Dermis blood vessel endothelial cell (primary cell): ENCODE data around the gene ARMCX4. TPM values are rescaled to one million over a fixed set of nuclear protein-coding genes. Genes with fewer than 3 reads are reported as not detected.
A peak's percentile ranks its signal among the peaks of the same experiment; 100 is the strongest.
"Not testable (repeated sequence)": the region's sequence is repeated elsewhere in the genome, so short reads cannot be mapped to it uniquely, and the experiment has no call there.

ENCODE experiments used
- DNase-seq: peaks from one replicate; pipeline ENCODE4 v3.0.0; 2010
- total RNA-seq: library from RNA; depleted of rRNA; stranded (reverse); fragments of >200 nt; gene quantifications from 2 replicates; pipeline ENCODE4 v1.2.3, GENCODE V29; 2014

Gene ARMCX4
- total RNA-seq: 5.1 and 6.9 TPM in 2 replicates

- peak; percentile 70 for DNase-seq
Measured at GRCh38 chrX:101485212-101485949, at the start of gene ARMCX4. TSS of gene ARMCX4 (plus strand) at chrX:101485456. CDS start at chrX:101488590, 3,134 bp downstream.

- no peak for DNase-seq
Measured at GRCh38 chrX:101442085-101442484, 43.2 kb upstream of the ARMCX4 start.

- no peak for DNase-seq
Measured at GRCh38 chrX:101449279-101449678, 36.0 kb upstream of the ARMCX4 start.

GRCh38 chrX:101450085-101450484 is 35.2 kb upstream of the ARMCX4 start:
- no peak for DNase-seq

- DNase-seq: no peak
Measured at GRCh38 chrX:101450961-101451360, 34.3 kb upstream of the ARMCX4 start.

GRCh38 chrX:101452056-101452455 is 33.2 kb upstream of the ARMCX4 start:
- peak; percentile 42 for DNase-seq

- DNase-seq: no peak
Measured at GRCh38 chrX:101460669-101461068, 24.6 kb upstream of the ARMCX4 start.

GRCh38 chrX:101462892-101463291 is 22.4 kb upstream of the ARMCX4 start:
- peak; percentile 53 for DNase-seq

- DNase-seq: peak; percentile 36
Measured at GRCh38 chrX:101478366-101478765, 6.9 kb upstream of the ARMCX4 start.

GRCh38 chrX:101482296-101482695 is 3.0 kb upstream of the ARMCX4 start:
- no peak for DNase-seq

GRCh38 chrX:101483705-101484104 is 1.6 kb upstream of the ARMCX4 start:
- DNase-seq: no peak

GRCh38 chrX:101484135-101484534 is 1.1 kb upstream of the ARMCX4 start:
- DNase-seq: no peak

- DNase-seq: no peak
Measured at GRCh38 chrX:101488796-101489195, 3.5 kb downstream of the ARMCX4 start.

- DNase-seq: no peak
Measured at GRCh38 chrX:101491943-101492342, 6.7 kb downstream of the ARMCX4 start.

- DNase-seq: no peak
Measured at GRCh38 chrX:101493225-101493624, 8.0 kb downstream of the ARMCX4 start.

GRCh38 chrX:101502929-101503328 is 17.7 kb downstream of the ARMCX4 start:
- DNase-seq: not testable (repeated sequence)

GRCh38 chrX:101507372-101507771 is 22.1 kb downstream of the ARMCX4 start:
- no peak for DNase-seq

GRCh38 chrX:101507986-101508385 is 22.7 kb downstream of the ARMCX4 start:
- DNase-seq: no peak

- DNase-seq: peak; percentile 57
Measured at GRCh38 chrX:101530944-101531343, 45.7 kb downstream of the ARMCX4 start.

Other genes starting within 250 kb of the ARMCX4 start
- 0.23 TPM in 1 of 2 replicates, not detected in the other for gene TAF7L, start 194.1 kb upstream of the ARMCX4 start, total RNA-seq
- gene TIMM8A, start 136.7 kb upstream of the ARMCX4 start, total RNA-seq: 2.4 and 4.0 TPM in 2 replicates
- not detected in 2 replicates for gene BTK, start 99.3 kb upstream of the ARMCX4 start, total RNA-seq
- gene RPL36A, start 94.4 kb upstream of the ARMCX4 start, total RNA-seq: 660 and 938 TPM in 2 replicates
- 26.8 and 29.3 TPM in 2 replicates for gene GLA, start 77.5 kb upstream of the ARMCX4 start, total RNA-seq
- gene HNRNPH2, start 77.2 kb upstream of the ARMCX4 start, total RNA-seq: 90.0 and 99.7 TPM in 2 replicates
- 38.3 and 46.1 TPM in 2 replicates for gene ARMCX1, start 65.1 kb downstream of the ARMCX4 start, total RNA-seq
- gene ARMCX6, start 132.5 kb downstream of the ARMCX4 start, total RNA-seq: 39.2 and 42.0 TPM in 2 replicates
- gene ARMCX3, start 137.7 kb downstream of the ARMCX4 start, total RNA-seq: 62.9 and 73.5 TPM in 2 replicates
- gene ARMCX2, start 174.4 kb downstream of the ARMCX4 start, total RNA-seq: 62.5 and 63.8 TPM in 2 replicates